Measurements from ENCODE around the gene SCN5A.

GRCh38 chr3:38657369-38657768, 7.9 kb upstream of the SCN5A start:
- TF ChIP-seq CTCF (IDR thresholded peaks at IDR 0.05; ENCODE audit: insufficient read depth, low read depth, low read length): no peak
- no peak for TF ChIP-seq EZH2 (IDR thresholded peaks at IDR 0.05; ENCODE audit: insufficient read depth, low read length)
